Neural progenitor cell (in vitro differentiated cells): ENCODE measurements around the gene TRIP13. TPM values are rescaled to one million over a fixed set of nuclear protein-coding genes. Genes with fewer than 3 reads are reported as not detected.
A peak's percentile ranks its signal among the peaks of the same experiment; 100 is the strongest.

Experiments
- DNase-seq: peaks from one replicate; pipeline ENCODE4 v3.0.0-alpha.2; 2016; ENCODE audit warnings: low spot score
- H2AFZ ChIP-seq: fragments of 200-600 bp; sonication (generic); replicated peaks from 2 replicates; pipeline ENCODE4 v1.6.1; 2016; ENCODE audit warnings: antibody characterized with exemption
- H3F3A ChIP-seq: fragments of 200-600 bp; sonication (generic); 2 replicates; pipeline ENCODE4 v1.6.1; 2016; ENCODE audit warnings: antibody characterized with exemption, low read depth
- H3K27ac ChIP-seq: fragments of 200-600 bp; sonication (generic); 2 replicates; pipeline ENCODE4 v1.5.1; 2016; ENCODE audit warnings: mild to moderate bottlenecking
- H3K27me3 ChIP-seq: fragments of 200-600 bp; sonication (generic); 2 replicates; pipeline ENCODE4 v1.6.1; 2016; ENCODE audit warnings: mild to moderate bottlenecking, moderate library complexity
- H3K36me3 ChIP-seq: fragments of 200-600 bp; sonication (generic); 2 replicates; pipeline ENCODE4 v1.5.1; 2016
- H3K4me1 ChIP-seq: fragments of 200-600 bp; sonication (generic); 2 replicates; pipeline ENCODE4 v1.6.1; 2016; ENCODE audit warnings: mixed run types
- H3K4me2 ChIP-seq: fragments of 200-600 bp; sonication (generic); 2 replicates; pipeline ENCODE4 v1.6.1; 2016
- H3K4me3 ChIP-seq: fragments of 200-600 bp; sonication (generic); 2 replicates; pipeline ENCODE4 v1.5.1; 2016
- H3K79me2 ChIP-seq: fragments of 200-600 bp; sonication (generic); 2 replicates; pipeline ENCODE4 v1.6.1; 2016; ENCODE audit warnings: low read depth
- H3K9ac ChIP-seq: fragments of 200-600 bp; sonication (generic); 2 replicates; pipeline ENCODE4 v1.6.1; 2016
- H3K9me3 ChIP-seq: fragments of 200-600 bp; sonication (generic); 2 replicates; pipeline ENCODE4 v1.5.1; 2016; ENCODE audit warnings: low read depth
- H4K20me1 ChIP-seq: fragments of 200-600 bp; sonication (generic); 2 replicates; pipeline ENCODE4 v1.6.1; 2016; ENCODE audit warnings: low read depth
- H3K27ac Mint-ChIP-seq: 3 replicates; pipeline ENCODE4 v1.8.0; 2021; ENCODE audit warnings: mixed read lengths
- H3K27me3 Mint-ChIP-seq: 2 replicates; pipeline ENCODE4 v1.8.0; 2022; ENCODE audit warnings: low read depth, mild to moderate bottlenecking, inconsistent platforms, moderate library complexity, mixed read lengths; ENCODE audit not compliant: insufficient read depth
- H3K36me3 Mint-ChIP-seq: 3 replicates; pipeline ENCODE4 v1.8.0; 2021; ENCODE audit warnings: mixed read lengths
- H3K4me1 Mint-ChIP-seq: 3 replicates; pipeline ENCODE4 v1.8.0; 2021; ENCODE audit warnings: mixed read lengths
- H3K4me3 Mint-ChIP-seq: 3 replicates; pipeline ENCODE4 v1.8.0; 2021; ENCODE audit warnings: mild to moderate bottlenecking, moderate library complexity, mixed read lengths
- H3K9me3 Mint-ChIP-seq: 3 replicates; pipeline ENCODE4 v1.8.0; 2020; ENCODE audit warnings: mixed read lengths
- CTCF ChIP-seq: fragments of 200-600 bp; sonication (generic); IDR thresholded peaks from 2 replicates; pipeline ENCODE4 v1.5.1; 2017; ENCODE audit warnings: antibody characterized with exemption, mild to moderate bottlenecking
- EZH2 ChIP-seq: fragments of 200-600 bp; sonication (generic); IDR thresholded peaks from 2 replicates; pipeline ENCODE4 v1.6.1; 2017; ENCODE audit warnings: antibody characterized with exemption, mild to moderate bottlenecking, moderate library complexity
- EZH2phosphoT487 ChIP-seq: fragments of 200-600 bp; sonication (generic); IDR thresholded peaks from 2 replicates; pipeline ENCODE4 v1.6.1; 2017; ENCODE audit warnings: antibody characterized with exemption
- total RNA-seq: library from RNA; depleted of rRNA; stranded (reverse); fragments of >200 nt; gene quantifications from 2 replicates; pipeline ENCODE4 v1.2.3, GENCODE V29; 2015; ENCODE audit warnings: low replicate concordance

Gene TRIP13
- total RNA-seq, 1 donor from 2014 or later, result 32.3 TPM

DNA sequence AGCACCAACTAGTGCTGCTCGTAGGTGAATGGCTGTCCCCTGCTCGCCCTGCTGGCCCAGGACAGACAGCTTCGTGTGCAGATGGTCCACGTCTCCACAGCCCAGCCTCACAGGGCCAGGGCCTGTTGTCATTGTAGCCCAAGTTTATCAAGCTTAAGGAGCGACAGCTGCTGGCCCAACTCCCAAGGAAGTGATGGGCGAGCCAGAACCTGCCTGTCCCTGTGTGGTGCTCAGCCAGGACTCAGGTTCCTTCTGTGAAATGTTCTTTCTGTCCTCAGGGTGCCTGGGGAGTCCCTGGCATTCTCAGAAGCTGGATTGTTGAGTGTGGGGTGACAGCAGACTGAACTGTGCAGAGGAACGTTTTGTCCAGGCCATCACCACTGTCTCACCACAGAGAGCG lies 16.4 kb downstream of the TRIP13 start:
- Histone ChIP-seq H3K4me2 (no peak overlapping the region), H3K9me3 (no peaks in the 10 kb centered on the region), H3K79me2 (no peaks in the 10 kb centered on the region), H3K27me3 (no peaks in the 10 kb centered on the region), H2AFZ (no peak overlapping the region), H4K20me1 (peaks cover 10% of the 10 kb centered on the region), H3F3A (peaks cover 4% of the 10 kb centered on the region), H3K36me3 (peaks cover 4% of the 10 kb centered on the region), H3K4me1 (peaks cover 12% of the 10 kb centered on the region), H3K4me3 (no peak overlapping the region), H3K27ac (no peak overlapping the region), H3K9ac (no peak overlapping the region)
- Mint-ChIP-seq H3K27ac (no peak overlapping the region), H3K4me3 (no peak overlapping the region), H3K9me3 (no peaks in the 10 kb centered on the region), H3K27me3 (peaks cover 6% of the 10 kb centered on the region), H3K4me1 (peaks cover 21% of the 10 kb centered on the region), H3K36me3 (peaks cover 9% of the 10 kb centered on the region)
- no peak for DNase-seq
- TF ChIP-seq EZH2phosphoT487, result no peak
- no peak for TF ChIP-seq CTCF
- no peak for TF ChIP-seq EZH2

DNA sequence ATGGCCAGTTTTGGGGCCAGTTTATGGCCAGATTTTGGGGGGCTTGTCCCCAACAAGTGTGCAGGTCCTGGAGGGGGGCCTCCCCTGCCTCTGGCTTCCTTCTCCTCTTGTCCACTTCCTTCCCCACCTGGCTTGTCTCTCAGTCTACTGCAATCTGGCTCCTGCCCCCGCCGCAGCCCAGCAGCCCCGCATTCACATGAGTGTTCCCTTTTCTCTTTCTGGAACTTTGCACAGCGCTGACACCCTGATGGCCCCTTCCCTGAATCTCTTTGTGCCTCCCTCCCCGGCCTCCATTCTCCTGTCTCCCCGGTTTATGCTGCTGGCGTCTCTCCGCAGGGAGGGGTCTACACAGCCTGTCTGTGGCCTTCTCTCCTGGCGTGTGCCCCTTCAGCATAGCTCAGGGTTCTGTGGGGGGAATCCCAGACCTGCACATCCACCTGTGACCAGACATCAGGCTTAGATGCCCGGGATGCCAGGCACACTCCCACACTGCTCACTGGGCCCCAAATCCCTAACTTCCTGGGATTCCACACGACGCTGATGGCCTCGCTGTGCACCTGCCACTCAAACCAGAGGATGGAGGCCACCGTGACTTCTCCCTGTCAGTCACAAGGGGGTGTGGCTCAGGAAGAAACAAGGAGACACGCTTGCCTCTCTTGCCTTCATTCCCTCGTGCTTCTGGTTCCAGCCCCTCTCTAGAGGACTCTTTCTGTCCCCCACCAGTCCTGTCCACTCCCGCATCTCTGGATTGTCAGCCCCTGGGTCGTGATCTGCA lies 17.5 kb downstream of the TRIP13 start:
- H3K4me1 Mint-ChIP-seq, result peaks cover 21% of the 10 kb centered on the region
- H3K9me3 ChIP-seq, result no peaks in the 10 kb centered on the region

GRCh38 chr5:910769-911160 lies 18.1 kb downstream of the TRIP13 start:
- Mint-ChIP-seq H3K4me3 (no peak overlapping the region), H3K4me1 (peaks cover 21% of the 10 kb centered on the region), H3K36me3 (peaks cover 13% of the 10 kb centered on the region), H3K27me3 (peaks cover 6% of the 10 kb centered on the region), H3K27ac (peak overlapping the region; percentile 23), H3K9me3 (no peaks in the 10 kb centered on the region)
- no peaks in the 10 kb centered on the region for H3K9me3 ChIP-seq
- H2AFZ ChIP-seq, result no peak overlapping the region
- no peaks in the 10 kb centered on the region for H3K79me2 ChIP-seq
- no peak overlapping the region for H3K9ac ChIP-seq
- H3F3A ChIP-seq, result peaks cover 4% of the 10 kb centered on the region
- no peak overlapping the region for H3K4me3 ChIP-seq
- TF ChIP-seq EZH2 (no peak), CTCF (no peak), EZH2phosphoT487 (no peak)
- no peak for DNase-seq
- peaks cover 10% of the 10 kb centered on the region for H4K20me1 ChIP-seq
- no peaks in the 10 kb centered on the region for H3K27me3 ChIP-seq
- peaks cover 12% of the 10 kb centered on the region for H3K4me1 ChIP-seq
- peaks cover 3% of the 10 kb centered on the region for H3K36me3 ChIP-seq
- H3K4me2 ChIP-seq, result no peak overlapping the region
- H3K27ac ChIP-seq, result no peak overlapping the region

More for the DNA sequence above, 17.5 kb downstream of the TRIP13 start:
- DNase-seq, result no peak
- Histone ChIP-seq H3K27ac (no peak overlapping the region), H3F3A (peaks cover 4% of the 10 kb centered on the region), H3K4me1 (peaks cover 12% of the 10 kb centered on the region), H3K9ac (no peak overlapping the region), H3K79me2 (no peaks in the 10 kb centered on the region), H4K20me1 (peaks cover 10% of the 10 kb centered on the region), H3K27me3 (no peaks in the 10 kb centered on the region), H2AFZ (no peak overlapping the region), H3K36me3 (peaks cover 3% of the 10 kb centered on the region), H3K4me2 (no peak overlapping the region), H3K4me3 (no peak overlapping the region)
- Mint-ChIP-seq H3K36me3 (peaks cover 13% of the 10 kb centered on the region), H3K9me3 (no peaks in the 10 kb centered on the region), H3K27ac (peak overlapping the region; percentile 23), H3K4me3 (no peak overlapping the region), H3K27me3 (peaks cover 6% of the 10 kb centered on the region)
- TF ChIP-seq EZH2phosphoT487 (no peak), EZH2 (no peak), CTCF (no peak)
